GM18499 (cell line): ENCODE results near the gene ZNF576.
A peak's percentile ranks its signal among the peaks of the same experiment; 100 is the strongest.
"Not testable (repeated sequence)": the region's sequence is repeated elsewhere in the genome, so short reads cannot be mapped to it uniquely, and the experiment has no call there.

Experiments used
- ATAC-seq: cut with Tn5 transposase; IDR thresholded peaks from one replicate; pipeline ENCODE4 v1.9.1; 2021; ENCODE audit warnings: moderate number of reproducible peaks; ENCODE audit not compliant: insufficient read depth, unreplicated experiment

ZNF576 gene

GRCh38 chr19:43574424-43575155 lies 21.8 kb upstream of the ZNF576 start:
- no peak for ATAC-seq

DNA sequence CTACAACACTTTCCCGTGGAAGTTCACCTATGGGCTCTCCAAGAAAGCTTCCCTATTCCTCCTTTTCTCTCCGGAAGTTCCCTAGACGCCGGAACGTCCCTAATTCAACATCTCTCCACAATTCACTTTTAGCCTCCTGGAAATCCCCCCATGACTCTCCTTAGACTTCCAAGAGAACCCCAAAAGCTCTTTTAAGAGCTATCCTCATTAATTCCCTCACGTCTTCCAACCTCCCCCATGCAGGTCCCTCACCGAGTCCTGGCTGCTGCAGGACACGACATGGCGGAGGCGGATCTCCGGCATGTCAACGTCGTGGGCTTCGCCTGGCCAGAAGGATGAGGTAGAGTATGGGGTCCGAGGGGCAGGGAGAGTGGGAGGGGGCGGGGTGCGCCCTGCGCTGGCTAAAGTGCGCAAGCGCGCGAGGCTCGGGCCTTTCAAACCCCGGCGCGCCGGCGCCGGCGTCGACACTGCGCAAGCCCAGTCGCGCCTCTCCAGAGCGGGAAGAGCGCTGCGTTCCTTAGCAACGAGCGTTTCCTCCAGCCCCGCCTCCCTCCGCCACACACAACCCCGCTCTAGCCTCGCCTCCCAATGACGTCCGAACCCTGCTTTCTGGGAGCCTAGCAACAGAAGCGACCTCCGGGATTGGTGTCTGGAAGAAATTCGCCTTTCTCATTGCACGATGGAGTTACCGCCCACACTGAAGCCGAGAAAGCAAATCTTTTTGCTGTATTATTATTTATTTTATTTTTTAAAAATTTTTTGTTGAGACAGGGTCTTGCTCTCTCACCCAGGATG lies 21.0 kb upstream of the ZNF576 start, which contains the start of the genes PINLYP and XRCC1:
Gene PINLYP (plus strand): TSS at position 646 of the 795 bp plus-strand sequence. CDS start 1,391 bp downstream, outside the sequence.
Gene XRCC1 (minus strand): TSS at position 372 of the 795 bp plus-strand sequence. CDS start 69 bp downstream, at position 303.
- ATAC-seq = peak; percentile 70

- ATAC-seq = no peak
Observed at GRCh38 chr19:43575955-43576878, 20.2 kb upstream of the ZNF576 start.

- no peak for ATAC-seq
Observed at GRCh38 chr19:43578787-43579186, 17.6 kb upstream of the ZNF576 start.

GRCh38 chr19:43581467-43581866 lies 14.9 kb upstream of the ZNF576 start:
- ATAC-seq = no peak

DNA sequence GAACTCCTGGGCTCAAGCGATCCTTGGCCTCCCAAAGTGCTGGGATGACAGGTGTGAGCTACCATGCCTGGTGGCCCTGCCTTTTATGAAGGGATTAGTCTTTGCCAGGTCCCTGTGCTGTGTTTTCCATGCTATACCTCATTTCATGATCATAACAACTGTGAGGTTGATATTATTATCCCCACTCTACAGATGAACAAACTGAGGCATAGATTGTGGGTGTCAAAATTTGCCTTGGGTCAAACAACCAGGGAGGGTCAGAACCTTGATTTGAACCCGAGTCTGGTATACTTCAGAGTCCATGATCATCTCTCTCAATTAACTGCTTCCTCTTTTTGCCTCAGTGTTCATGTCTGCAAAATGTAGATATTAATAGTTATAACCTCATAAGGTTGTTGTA lies 13.9 kb upstream of the ZNF576 start:
- no peak for ATAC-seq

DNA sequence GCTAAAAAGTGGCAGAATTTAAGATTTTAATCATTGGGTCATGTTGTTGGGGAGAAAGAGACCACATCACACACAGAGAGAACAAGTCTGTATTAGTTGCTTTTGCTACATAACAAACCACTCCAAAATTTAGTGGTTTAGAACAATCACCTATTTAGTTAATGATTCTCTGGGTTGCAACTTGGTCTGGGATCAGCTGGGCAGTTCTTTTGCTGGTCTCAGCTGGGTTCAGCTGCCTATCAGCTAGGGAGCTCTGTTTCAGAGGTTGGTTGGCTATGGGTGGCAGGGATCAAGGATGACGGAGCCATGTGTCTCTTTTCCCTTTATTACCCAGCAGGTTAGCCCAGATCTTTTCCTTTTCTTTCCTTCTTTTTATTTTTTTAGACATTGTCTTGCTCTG lies 11.9 kb upstream of the ZNF576 start:
- no peak for ATAC-seq

GRCh38 chr19:43586346-43586745 lies 10.0 kb upstream of the ZNF576 start:
- no peak for ATAC-seq

- ATAC-seq = not testable (repeated sequence)
Observed at GRCh38 chr19:43587029-43587428, 9.4 kb upstream of the ZNF576 start.

DNA sequence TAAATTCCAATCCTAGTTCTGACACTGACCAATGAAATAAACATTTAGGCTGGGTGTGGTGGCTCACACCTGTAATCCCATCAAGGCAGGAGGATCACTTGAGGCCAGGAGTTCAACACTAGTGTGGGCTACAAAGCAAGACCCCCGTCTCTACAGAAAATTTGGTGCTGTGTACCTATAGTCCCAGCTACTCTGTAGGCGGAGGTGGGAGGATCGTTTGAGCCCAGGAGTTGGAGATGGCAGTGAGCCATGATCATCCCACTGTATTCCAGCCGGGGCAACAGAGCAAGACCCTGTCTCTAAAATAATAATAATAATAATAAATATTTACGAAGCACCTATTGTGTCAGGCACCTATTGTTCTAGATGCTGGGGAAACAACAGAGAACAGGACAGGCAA lies 7.1 kb upstream of the ZNF576 start:
- ATAC-seq = no peak

DNA sequence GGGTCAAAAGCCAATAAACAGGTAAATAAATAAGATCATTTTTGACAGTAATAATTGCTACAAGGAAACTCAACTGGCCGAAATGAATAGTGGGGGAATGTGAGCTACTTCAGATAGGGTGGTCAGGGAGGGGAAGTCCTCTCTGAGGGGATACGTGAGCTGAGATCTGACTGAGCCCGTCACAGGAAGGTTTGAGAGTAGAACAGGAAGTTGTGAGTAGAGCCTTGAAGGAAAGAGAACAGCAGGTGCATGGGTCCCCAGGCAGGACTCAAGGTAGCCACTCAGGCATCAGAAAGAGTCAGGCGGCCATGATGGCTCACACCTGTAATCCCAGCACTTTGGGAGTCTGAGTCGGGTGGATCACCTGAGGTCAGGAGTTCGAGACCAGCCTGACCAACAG lies 6.7 kb upstream of the ZNF576 start:
- ATAC-seq = no peak

GRCh38 chr19:43591904-43592772 lies 4.3 kb upstream of the ZNF576 start:
- no peak for ATAC-seq

DNA sequence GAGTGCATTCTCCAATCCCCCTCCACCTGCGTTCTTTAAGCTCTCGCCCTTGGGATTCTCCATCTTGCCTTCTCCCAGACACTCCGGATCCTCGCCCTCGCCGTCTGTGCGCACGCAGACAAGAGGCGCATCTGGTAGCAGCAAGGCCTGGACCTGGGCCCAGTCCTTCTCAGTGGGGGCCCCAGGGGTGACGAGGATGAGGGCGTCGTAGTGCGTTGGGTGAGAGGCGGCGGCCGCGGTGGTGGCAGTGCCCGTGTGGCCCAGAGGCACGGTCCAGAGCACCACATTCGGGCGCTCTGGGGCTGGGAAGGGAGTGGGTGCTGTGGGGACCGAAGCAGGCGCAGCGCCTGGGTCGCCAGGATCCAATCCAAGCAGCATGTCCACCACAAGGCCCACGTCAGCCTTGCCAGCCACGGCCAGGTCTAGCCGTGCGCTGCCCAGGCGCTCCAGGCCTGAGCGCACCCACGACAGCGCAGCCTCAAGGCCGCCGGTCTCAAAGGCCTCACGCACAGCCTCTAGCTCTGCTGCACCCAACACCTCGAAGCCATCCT lies 3.5 kb upstream of the ZNF576 start:
- ATAC-seq = no peak

GRCh38 chr19:43594081-43594697 lies 2.2 kb upstream of the ZNF576 start:
- no peak for ATAC-seq

DNA sequence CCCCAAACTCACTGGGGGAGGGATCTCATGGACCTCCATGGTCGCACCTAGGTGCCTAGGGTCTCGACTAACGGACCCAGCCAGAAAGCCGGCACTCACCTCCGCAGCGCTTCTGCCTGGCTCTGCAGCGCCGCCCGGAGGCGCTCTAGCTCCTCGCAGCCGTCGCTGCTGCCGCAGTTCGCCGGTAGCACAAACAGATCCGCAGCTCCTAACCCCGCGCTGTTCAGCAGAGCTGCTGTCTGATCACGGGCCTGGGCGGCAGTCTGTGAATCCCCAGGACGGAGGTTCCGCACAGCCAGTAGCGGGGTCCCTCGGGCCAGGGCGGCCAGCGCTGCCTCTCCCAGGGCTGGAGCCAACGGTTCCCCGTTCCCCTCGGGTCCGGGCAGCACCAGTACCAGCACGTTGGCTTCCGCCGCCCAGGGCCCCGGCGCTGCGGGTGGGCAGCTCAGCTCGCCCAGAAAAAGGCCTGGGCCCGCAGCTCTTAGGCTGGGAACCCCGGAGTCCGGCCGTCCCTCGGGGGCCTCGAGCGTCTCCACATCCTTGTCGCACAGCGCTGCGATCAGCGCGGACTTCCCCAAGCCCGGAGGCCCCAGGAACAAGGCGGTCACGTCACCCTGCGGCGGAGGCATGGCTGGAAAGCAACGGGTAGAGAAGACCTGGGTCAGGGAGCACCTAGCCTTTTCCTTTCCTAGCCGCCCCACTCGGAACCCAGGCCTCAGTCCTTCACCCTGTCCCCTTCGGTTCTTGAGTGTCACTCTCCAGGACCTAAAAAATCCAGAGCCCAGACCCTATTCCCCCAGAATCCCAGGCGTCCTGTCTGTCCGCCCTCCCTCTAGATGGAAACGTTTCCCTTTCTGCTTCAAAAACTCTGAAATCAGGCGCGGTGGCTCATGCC lies 1.4 kb upstream of the ZNF576 start:
- no peak for ATAC-seq

- ATAC-seq = no peak
Observed at GRCh38 chr19:43595605-43595998, 793 bp upstream of the ZNF576 start.

- ATAC-seq = no peak
Observed at GRCh38 chr19:43596842-43597461, 557 bp downstream of the ZNF576 start.
